Ishikawa (cell line): ENCODE measurements around the gene CORO1C.

Experiments
- CEBPB ChIP-seq: IDR thresholded peaks from 2 replicates; pipeline ENCODE4 v1.6.1; 2012
- CREB1 ChIP-seq: IDR thresholded peaks from 2 replicates; pipeline ENCODE4 v1.6.1; 2012; ENCODE audit warnings: low read depth
- EGR1 ChIP-seq: IDR thresholded peaks from 2 replicates; pipeline ENCODE4 v1.6.1; 2012
- EP300 ChIP-seq: IDR thresholded peaks from 2 replicates; pipeline ENCODE4 v1.6.1; 2012; ENCODE audit warnings: borderline replicate concordance
- FOXM1 ChIP-seq: IDR thresholded peaks from 2 replicates; pipeline ENCODE4 v1.6.1; 2012; ENCODE audit warnings: low read depth, borderline replicate concordance
- NFIC ChIP-seq: IDR thresholded peaks from 2 replicates; pipeline ENCODE4 v1.6.1; 2012
- RAD21 ChIP-seq: IDR thresholded peaks from 2 replicates; pipeline ENCODE4 v1.6.1; 2012; ENCODE audit warnings: low read depth
- TAF1 ChIP-seq: IDR thresholded peaks from 2 replicates; pipeline ENCODE4 v1.6.1; 2012; ENCODE audit warnings: low read depth, mild to moderate bottlenecking
- TCF12 ChIP-seq: IDR thresholded peaks from 2 replicates; pipeline ENCODE4 v1.6.1; 2012; ENCODE audit warnings: low read depth
- TEAD4 ChIP-seq: IDR thresholded peaks from 2 replicates; pipeline ENCODE4 v1.6.1; 2012
- YY1 ChIP-seq: IDR thresholded peaks from 2 replicates; pipeline ENCODE4 v1.6.1; 2012; ENCODE audit warnings: low read depth
- ZBTB7A ChIP-seq: IDR thresholded peaks from 2 replicates; pipeline ENCODE4 v1.6.1; 2012; ENCODE audit warnings: low read depth
- TF ChIP-seq, protein P1 (sequence below): IDR thresholded peaks from 2 replicates; pipeline ENCODE4 v1.6.1; 2012
- TF ChIP-seq, protein P2 (sequence below): IDR thresholded peaks from 2 replicates; pipeline ENCODE4 v1.6.1; 2012; ENCODE audit warnings: low read depth, mild to moderate bottlenecking
- TF ChIP-seq, protein P3 (sequence below): IDR thresholded peaks from 2 replicates; pipeline ENCODE4 v1.6.1; 2012

CORO1C gene

DNA sequence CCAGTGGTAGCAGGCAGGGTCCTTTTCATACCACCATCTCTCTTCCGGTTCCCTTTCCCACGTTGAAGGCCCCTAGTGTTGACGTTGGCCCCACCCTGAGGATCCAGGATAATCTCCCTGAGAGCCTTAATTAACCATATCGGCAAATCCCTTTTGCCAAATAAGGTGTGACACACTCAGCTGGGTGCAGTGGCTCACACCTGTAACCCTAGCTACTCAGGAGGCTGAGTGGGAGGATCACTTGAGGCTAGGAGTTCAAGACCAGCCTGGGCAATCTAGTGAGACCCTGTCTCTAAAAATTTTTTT, 130.7 kb downstream of the CORO1C start:
- no peak for TF ChIP-seq CEBPB
- TF ChIP-seq, protein P1, sequence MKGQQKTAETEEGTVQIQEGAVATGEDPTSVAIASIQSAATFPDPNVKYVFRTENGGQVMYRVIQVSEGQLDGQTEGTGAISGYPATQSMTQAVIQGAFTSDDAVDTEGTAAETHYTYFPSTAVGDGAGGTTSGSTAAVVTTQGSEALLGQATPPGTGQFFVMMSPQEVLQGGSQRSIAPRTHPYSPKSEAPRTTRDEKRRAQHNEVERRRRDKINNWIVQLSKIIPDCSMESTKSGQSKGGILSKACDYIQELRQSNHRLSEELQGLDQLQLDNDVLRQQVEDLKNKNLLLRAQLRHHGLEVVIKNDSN, result no peak
- no peak for TF ChIP-seq ZBTB7A
- TF ChIP-seq EP300, result no peak
- TF ChIP-seq, protein P2, sequence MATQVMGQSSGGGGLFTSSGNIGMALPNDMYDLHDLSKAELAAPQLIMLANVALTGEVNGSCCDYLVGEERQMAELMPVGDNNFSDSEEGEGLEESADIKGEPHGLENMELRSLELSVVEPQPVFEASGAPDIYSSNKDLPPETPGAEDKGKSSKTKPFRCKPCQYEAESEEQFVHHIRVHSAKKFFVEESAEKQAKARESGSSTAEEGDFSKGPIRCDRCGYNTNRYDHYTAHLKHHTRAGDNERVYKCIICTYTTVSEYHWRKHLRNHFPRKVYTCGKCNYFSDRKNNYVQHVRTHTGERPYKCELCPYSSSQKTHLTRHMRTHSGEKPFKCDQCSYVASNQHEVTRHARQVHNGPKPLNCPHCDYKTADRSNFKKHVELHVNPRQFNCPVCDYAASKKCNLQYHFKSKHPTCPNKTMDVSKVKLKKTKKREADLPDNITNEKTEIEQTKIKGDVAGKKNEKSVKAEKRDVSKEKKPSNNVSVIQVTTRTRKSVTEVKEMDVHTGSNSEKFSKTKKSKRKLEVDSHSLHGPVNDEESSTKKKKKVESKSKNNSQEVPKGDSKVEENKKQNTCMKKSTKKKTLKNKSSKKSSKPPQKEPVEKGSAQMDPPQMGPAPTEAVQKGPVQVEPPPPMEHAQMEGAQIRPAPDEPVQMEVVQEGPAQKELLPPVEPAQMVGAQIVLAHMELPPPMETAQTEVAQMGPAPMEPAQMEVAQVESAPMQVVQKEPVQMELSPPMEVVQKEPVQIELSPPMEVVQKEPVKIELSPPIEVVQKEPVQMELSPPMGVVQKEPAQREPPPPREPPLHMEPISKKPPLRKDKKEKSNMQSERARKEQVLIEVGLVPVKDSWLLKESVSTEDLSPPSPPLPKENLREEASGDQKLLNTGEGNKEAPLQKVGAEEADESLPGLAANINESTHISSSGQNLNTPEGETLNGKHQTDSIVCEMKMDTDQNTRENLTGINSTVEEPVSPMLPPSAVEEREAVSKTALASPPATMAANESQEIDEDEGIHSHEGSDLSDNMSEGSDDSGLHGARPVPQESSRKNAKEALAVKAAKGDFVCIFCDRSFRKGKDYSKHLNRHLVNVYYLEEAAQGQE, result no peak
- TF ChIP-seq TCF12, result no peak
- TF ChIP-seq, protein P3, sequence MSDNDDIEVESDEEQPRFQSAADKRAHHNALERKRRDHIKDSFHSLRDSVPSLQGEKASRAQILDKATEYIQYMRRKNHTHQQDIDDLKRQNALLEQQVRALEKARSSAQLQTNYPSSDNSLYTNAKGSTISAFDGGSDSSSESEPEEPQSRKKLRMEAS, result no peak

DNA sequence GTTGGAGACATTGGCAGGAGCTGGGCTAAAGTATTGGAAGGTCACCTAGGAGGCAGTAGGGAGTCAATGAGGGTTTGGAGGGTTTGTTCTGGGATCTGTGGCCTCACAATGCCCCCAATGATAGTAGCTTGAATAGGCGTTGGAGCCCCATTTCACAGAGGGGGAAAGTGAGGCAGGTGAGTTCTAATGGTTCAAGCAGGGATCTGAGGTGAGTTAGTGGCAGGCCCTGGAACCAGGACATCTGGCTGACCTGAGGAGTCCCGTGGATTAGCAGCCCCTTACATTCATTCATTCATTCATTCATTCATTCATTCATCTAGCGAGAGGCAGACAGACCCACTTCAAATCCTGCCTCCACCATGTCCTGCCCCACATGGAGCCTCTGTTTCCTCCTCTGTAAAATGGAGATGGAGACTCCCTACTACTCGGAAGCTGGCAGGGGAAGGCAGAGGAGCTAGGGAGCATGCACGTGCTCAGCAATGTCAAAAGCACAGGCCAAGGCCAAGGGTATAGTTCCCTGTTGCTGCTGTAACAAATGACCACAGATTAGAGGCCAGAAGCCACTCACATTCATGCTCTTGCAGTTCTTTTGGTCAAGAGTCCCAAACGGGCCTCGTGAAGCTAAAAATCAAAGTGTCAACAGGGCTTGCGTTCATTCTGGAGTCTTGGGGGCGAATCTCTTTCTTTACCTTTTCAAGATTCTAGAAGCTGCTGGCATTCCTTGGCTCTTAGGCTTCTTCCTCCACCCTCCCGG, 131.2 kb downstream of the CORO1C start:
- TF ChIP-seq CEBPB (no peak), EP300 (no peak), EGR1 (no peak), YY1 (no peak), ZBTB7A (no peak), CREB1 (no peak), TCF12 (no peak), RAD21 (no peak), FOXM1 (no peak), TAF1 (no peak)
- TF ChIP-seq, protein P3, result no peak
- TF ChIP-seq, protein P1, result no peak
- TF ChIP-seq, protein P2, result no peak

DNA sequence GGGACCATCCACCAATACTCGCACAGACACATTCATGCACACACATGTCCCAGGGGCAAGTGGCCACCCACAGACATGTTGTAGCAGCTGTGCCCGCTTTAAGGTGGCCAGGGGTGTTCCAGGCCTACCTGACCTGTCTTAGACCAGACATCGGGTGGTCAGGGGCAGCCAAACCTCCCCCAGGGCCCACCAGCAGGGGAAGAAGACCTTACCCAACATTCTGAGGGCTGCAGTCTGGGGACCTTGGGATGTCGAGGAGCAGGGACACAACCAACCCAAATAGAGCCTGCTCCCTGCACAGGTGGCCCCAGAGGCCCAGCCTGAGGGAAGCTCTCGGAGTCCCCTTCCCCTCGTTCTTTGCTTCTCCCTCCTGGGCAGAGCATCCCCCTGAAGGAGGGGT, 131.8 kb downstream of the CORO1C start:
- TF ChIP-seq, protein P2, result no peak
- TF ChIP-seq NFIC (no peak), TEAD4 (no peak)
- TF ChIP-seq, protein P3, result no peak

DNA sequence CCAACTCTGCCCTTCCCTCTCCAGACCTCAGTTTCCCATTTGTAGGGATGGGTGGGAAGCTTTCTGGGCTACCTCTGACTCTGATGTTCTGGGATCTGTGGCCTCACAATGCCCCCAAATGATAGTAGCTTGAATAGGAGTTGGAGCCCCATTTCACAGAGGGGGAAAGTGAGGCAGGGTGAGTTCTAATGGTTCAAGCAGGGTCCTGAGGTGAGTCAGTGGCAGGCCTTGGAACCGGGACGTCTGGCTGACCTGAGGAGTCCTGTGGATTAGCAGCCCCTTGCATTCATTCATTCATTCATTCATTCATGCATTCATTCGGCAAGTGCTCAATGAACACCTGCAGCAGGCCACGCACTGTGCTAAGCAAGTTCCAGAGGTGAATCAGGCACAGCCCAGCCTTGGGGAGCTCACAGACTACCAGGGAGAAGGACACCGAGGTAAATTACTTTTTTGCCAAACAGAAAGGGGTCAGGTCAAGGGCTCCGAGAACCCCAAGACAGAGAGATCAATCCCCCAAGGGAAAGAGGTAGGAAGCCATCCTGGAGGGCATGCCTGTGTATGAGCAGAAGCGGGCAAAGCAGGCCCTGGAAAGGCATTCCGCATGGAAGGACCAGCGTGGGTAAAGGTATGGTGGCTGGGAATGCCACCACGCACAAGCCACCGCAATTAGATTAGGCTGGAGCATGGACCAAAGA, 132.6 kb downstream of the CORO1C start:
- TF ChIP-seq FOXM1 (no peak), EGR1 (no peak), EP300 (no peak), YY1 (no peak), CREB1 (no peak), RAD21 (no peak)
- TF ChIP-seq, protein P1, result no peak
- TF ChIP-seq, protein P2, result no peak
